Retinal pigment epithelial cell (primary cell): Measurements from ENCODE around the gene C13orf42.
A peak's percentile ranks its signal among the peaks of the same experiment; 100 is the strongest.

Experiments used
- DNase-seq: peaks from one replicate; pipeline ENCODE4 v3.0.0-alpha.2; 2010; ENCODE audit warnings: low read depth
- H3K4me3 ChIP-seq: 2 replicates; pipeline ENCODE4 v1.5.1; 2011; ENCODE audit warnings: mild to moderate bottlenecking, low read length, control low read depth, moderate library complexity
- TF ChIP-seq, protein P1 (sequence below): conservative IDR thresholded peaks from 2 replicates; pipeline ENCODE4 v1.5.1; 2011; ENCODE audit warnings: low read depth, low read length, control low read depth, inconsistent platforms

C13orf42 gene

DNA sequence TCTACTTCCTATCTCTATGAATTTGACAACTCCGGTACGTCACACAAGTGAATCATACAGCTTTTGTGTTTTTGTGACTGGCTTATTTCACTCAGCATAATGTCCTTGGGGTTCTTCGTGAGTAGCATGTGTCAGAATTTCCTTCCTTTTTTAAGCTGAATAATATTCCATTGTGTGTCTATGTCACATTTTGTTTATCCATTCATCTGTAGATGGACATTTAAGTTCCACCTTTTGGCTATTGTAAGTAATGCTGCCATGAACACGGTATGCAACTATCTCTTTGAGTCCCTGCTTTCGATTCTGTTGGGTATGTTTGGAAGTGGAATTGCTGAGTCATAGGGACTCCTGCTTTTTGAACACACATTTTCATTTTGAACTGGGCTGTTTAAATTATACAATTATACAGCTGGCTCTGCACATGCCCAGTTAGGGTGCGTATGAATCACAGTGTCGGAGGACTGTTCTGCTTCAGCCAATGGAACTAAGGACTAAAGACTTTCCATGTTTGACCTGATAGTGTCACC lies 43.0 kb upstream of the C13orf42 start:
- TF ChIP-seq, protein P1, sequence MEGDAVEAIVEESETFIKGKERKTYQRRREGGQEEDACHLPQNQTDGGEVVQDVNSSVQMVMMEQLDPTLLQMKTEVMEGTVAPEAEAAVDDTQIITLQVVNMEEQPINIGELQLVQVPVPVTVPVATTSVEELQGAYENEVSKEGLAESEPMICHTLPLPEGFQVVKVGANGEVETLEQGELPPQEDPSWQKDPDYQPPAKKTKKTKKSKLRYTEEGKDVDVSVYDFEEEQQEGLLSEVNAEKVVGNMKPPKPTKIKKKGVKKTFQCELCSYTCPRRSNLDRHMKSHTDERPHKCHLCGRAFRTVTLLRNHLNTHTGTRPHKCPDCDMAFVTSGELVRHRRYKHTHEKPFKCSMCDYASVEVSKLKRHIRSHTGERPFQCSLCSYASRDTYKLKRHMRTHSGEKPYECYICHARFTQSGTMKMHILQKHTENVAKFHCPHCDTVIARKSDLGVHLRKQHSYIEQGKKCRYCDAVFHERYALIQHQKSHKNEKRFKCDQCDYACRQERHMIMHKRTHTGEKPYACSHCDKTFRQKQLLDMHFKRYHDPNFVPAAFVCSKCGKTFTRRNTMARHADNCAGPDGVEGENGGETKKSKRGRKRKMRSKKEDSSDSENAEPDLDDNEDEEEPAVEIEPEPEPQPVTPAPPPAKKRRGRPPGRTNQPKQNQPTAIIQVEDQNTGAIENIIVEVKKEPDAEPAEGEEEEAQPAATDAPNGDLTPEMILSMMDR = no peak
- no peak overlapping the region for H3K4me3 ChIP-seq
- no peak for DNase-seq

GRCh38 chr13:51153527-51153926 lies 42.5 kb upstream of the C13orf42 start:
- H3K4me3 ChIP-seq = no peak overlapping the region
- TF ChIP-seq, protein P1 = no peak
- no peak for DNase-seq

DNA sequence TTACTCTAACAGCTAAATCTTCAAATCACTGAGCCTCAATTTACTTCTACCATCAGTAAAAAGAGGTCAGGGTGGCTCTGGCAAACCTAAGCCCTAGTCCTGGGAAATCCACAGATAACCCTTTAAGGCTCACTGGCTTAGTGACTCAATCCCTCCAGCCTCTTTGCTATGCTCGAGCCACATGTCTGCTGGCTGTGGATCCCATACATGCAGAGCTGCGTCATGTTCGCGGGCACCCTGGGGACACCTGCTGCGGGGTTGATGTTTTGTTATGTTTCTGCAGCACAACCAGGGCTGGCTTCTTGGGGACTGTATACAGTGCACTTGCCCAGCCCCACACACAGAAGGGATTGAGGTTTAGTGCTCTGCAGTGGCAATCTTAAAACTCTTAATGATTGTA lies 41.6 kb upstream of the C13orf42 start:
- TF ChIP-seq, protein P1 = no peak
- DNase-seq = peak; percentile 60
- H3K4me3 ChIP-seq = no peak overlapping the region

DNA sequence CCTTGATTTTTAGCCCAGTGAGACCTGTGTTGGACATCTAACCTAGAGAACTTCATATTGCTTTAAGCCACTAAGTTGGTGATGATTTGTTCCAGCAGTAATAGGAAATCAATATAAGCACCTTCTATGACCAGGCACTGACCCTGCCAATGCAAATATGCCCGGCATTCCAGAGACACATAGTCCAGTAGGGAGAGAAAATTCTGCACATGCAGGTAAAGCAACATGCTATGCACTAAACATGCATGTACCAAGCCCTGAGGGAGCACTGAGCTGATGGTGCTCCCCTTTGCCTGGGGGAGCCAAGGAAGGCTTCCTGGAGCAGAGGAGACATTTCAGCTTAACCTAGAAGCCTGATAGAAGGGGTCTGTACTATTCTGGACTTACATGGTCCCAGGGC lies 40.4 kb upstream of the C13orf42 start:
- TF ChIP-seq, protein P1 = no peak
- H3K4me3 ChIP-seq = no peak overlapping the region
- DNase-seq = no peak

- H3K4me3 ChIP-seq = no peak overlapping the region
- TF ChIP-seq, protein P1 = peak; percentile 88
- peak; percentile 44 for DNase-seq
These were observed 38.0 kb upstream of the C13orf42 start for GRCh38 chr13:51148952-51149573.

DNA sequence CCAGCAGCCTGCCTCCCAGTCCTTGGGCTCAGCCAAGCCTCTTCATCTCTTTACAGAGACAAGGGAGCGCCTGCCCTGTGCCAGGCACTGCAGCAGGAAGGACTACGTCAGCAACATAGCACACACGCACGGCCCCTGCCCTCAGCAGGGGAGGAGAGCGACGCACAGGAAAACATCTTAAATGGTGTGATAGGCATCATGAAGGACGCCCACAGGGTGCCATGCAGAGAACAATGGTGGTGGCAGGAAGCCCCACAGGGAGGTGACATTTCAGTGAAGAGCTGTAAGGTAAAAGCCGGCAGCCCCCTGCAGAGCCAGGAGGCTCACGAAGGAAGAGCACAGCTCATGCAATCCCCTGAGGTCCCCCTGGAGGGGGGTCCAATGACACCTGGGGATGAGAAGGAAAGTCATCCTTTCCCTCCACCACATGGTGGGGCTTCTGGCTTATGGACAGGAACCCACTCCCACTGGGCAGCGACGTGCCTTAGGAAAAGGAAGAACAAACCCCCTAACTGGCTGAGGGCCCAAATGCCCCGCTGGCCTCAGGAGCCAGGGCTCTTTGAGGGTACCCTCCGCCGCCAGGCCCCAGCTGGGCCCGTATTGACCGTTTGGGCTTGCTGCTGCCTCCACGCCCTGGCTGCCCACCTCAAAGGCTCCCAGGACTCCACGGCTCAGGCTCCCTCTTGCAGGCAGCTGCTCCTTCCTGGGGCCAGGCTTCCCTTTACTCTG lies 37.3 kb upstream of the C13orf42 start:
- TF ChIP-seq, protein P1 = no peak
- no peak for DNase-seq

GRCh38 chr13:51147732-51148131 lies 36.7 kb upstream of the C13orf42 start:
- TF ChIP-seq, protein P1 = no peak
- DNase-seq = no peak
- H3K4me3 ChIP-seq = no peak overlapping the region

More for the DNA sequence above, 37.3 kb upstream of the C13orf42 start:
- no peak overlapping the region for H3K4me3 ChIP-seq
